GOT3 (cell line): ENCODE data around the gene SSU72.
"Not testable (repeated sequence)": the region's sequence is repeated elsewhere in the genome, so short reads cannot be mapped to it uniquely, and the experiment has no call there.

Experiments
- DNase-seq: peaks from one replicate; lab custom pipeline; 2025; ENCODE audit warnings: mixed read lengths; lab: John Stamatoyannopoulos, UW

SSU72 gene

GRCh38 chr1:1595341-1595740 is 20.7 kb upstream of the SSU72 start:
- not testable (repeated sequence) for DNase-seq

DNA sequence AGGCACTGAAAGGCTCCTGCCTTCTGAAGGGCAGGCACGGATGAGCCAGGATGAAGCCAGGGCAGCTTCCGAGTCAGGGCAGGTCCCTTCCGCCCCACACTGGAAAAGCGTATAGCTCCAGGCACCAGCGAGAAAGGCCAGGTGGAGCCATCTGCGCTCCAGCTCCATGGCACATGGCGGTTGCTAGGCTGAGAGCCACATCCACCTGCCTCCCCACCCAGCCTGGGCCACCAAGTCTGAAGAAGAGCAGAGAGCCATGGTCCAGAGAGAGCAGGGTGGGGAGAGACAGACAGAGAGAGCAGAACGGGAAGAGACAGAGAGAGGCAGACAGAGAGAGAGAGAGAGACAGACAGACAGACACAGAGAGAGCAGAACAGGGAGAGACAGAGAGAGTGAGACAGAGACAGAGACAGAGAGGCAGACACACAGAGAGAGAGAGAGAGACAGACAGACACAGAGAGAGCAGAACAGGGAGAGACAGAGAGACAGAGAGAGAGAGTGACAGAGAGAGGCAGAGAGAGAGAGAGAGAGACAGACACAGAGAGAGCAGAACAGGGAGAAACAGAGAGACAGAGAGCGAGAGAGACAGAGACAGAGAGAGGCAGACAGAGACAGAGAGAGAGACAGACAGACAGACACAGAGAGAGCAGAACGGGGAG is 20.1 kb upstream of the SSU72 start:
- DNase-seq, result no peak

DNA sequence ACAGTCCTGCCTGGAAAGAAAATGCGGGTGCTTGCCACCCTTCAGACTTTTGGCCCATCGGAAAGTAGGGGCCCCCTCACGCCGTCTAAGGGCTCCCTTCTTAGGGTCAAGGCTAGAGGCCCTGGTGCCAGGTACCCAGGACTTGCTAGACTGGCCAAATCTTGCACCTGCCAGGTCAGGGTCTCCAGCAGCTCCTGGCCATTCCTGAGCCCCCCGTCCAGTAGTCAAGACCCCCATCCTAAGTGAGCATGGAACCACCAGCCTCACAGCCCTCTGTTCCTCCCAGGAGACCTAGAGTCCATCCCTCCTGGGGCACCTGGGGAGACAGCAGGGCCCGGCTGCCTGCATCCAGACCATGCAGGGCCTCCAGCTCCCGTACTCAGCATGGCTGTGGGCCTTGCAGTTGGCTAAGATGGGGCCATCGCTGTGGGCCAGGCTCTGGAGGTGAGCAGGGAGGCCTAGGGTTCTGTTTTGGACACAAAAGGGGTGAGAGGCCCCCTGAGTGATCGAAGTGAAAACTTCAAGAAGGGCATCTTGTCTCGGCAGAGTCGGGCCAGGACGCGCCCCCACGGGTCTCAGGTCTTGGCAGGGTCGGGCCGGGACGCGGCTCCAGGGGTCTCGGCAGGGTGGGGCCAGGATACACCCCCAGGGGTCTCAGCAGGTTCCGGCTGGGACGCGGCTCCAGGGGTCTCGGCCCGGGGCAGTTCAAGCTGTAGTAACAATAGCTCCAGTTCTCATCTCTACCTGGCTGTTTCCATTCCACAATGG is 19.4 kb upstream of the SSU72 start:
- no peak for DNase-seq

DNA sequence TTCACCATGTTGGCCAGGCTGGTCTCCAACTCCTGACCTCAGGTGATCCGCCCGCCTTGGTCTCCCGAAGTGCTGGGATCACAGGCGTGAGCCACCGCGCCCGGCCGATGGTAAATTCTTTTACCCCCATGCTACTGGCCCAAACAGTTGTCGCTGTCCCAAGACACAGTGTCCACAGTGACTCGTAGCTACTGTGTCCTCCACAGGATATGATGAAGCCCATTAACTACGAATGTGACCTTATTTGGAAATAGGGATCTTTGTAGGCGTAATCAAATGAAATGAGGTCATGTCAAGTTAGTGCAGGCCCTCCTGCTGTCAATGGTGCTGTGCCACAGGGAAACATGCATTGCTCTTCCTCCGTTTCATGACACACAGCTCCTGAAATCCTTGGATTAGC is 16.8 kb upstream of the SSU72 start:
- DNase-seq, result no peak

DNA sequence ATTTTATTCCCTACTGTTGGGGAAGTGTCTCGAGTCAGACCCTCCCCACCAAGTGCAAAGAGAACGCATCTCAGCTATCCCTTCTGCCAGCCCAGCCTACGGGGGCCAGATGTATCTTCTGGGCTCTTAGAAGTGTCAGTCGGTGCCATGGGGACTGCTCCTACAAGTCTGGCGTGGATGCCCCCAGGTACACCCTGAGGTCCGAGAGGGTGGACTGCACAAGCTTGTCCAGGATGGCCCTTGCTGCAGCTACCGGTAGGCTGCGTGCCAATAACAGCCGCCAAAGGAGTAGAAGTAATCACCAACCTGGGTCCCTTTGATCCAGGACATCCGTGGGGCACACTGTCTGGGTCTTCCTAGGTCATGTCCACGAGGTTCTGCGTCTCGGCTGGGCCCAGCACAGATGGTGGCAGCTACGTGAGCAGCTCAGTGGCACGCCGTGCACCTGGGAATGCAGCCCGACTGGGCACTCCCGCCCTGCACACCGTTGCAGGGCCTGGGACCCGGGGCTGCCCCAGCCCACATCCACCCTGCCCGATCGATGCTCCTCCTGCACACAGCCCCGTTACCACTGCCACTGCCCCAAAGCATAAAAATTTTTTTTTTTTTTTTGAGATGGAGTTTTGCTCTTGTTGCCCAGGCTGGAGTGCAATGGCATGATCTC is 8.8 kb upstream of the SSU72 start:
- DNase-seq, result no peak

GRCh38 chr1:1582585-1583346 is 8.1 kb upstream of the SSU72 start:
- no peak for DNase-seq

GRCh38 chr1:1578371-1578940 is 3.8 kb upstream of the SSU72 start:
- DNase-seq, result no peak

GRCh38 chr1:1577367-1578011 is 2.8 kb upstream of the SSU72 start:
- no peak for DNase-seq

DNA sequence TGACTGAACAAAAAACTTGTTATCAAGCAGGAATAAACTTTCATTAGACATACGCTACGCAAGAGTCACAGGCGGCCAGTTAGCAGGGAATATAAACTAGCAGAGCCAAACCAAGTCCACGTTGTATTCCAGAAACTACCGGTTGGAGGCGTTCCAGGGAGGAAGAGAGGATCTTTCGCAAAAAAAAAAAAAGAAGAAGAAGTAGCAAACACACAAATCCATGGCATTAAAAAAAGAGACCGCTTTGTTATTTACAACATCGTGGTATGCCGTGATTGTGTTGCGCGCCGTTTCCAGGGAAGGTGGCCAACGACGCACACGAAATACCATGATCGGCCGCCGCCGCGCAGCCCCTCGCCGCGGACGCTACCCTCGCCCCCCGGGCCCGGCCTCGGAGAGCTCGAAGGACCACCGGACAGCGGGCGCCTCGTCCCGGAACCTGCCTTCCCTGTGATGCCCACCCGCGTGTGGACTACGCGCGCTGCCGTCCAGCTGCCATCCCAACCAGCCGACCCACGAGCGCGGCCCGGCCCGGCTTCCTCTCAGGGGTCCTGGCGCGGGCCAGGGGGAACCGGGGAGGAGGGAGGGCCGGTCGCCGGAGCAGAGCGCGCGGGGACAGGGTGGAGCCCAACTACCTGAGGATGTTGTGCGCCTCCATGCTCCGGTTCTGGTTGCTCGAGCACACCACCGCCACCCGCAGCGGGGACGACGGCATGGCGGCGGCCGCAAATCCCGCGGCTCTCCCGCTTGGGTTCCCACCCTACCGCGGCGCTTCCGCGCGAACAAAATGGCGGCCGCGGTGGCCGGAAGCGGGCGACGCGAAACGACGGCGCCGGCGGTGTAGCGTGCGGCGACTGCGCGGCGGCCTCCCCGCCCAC is 581 bp downstream of the SSU72 start:
- DNase-seq, result no peak

DNA sequence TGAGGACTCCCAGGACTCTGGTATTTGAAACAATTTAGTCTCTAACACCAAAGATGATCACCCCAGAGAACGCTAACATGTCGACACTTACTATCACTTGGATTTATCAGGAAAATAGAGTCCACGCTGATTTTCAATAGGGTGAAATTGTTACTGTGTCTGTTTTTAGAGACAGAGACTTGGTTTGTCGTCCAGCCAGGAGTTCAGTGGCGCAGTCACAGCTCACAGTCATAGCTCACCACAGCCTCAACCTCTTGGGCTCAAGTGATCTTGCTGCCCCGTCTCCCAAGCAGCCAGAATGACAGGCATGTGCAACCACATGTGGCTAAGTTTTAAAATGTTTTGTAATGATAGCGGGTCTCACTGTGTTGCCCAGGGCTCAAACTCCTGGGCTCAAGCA is 5.3 kb downstream of the SSU72 start:
- no peak for DNase-seq

DNA sequence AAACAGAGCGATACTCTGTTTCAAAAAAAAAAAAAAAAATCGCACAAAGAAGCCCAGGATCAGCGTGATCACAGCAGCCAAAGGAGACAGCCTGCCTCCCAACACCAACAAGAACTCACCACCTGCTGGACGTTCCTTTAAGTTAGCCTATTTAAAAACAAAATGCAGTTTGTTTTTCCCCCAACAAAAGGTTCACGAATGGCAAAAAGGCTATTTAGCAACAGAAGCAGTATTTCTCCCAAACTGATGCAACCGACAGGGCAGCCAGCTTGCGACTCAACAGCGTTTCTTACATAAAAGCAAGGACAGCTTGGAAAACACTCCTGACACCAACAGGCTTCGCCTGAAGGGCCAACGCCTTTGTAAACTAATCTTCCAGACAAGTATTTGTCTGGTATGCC is 6.8 kb downstream of the SSU72 start:
- no peak for DNase-seq

- DNase-seq, result no peak
These were observed 7.3 kb downstream of the SSU72 start for GRCh38 chr1:1567152-1567875.

DNA sequence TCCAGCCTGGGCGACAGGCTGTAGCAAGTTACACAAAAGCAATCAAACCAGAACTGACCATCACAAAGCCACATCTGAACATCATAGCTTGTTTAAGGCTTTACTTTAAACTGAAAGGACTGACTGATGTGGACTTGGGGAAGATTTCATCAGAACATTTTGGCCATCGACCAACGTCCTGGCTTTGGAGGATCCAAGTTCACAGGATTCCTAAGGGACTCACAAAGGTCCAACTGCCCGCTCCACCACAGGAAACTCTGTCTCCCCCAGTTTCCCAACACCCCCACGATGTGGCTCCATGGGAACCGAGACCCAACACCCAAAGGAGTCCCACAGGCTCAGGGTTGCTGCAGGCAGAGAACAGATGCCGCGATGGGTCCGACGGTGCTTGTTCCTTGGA is 9.3 kb downstream of the SSU72 start:
- DNase-seq, result no peak

GRCh38 chr1:1564268-1564667 is 10.4 kb downstream of the SSU72 start:
- no peak for DNase-seq

GRCh38 chr1:1563688-1564087 is 11.0 kb downstream of the SSU72 start:
- no peak for DNase-seq

DNA sequence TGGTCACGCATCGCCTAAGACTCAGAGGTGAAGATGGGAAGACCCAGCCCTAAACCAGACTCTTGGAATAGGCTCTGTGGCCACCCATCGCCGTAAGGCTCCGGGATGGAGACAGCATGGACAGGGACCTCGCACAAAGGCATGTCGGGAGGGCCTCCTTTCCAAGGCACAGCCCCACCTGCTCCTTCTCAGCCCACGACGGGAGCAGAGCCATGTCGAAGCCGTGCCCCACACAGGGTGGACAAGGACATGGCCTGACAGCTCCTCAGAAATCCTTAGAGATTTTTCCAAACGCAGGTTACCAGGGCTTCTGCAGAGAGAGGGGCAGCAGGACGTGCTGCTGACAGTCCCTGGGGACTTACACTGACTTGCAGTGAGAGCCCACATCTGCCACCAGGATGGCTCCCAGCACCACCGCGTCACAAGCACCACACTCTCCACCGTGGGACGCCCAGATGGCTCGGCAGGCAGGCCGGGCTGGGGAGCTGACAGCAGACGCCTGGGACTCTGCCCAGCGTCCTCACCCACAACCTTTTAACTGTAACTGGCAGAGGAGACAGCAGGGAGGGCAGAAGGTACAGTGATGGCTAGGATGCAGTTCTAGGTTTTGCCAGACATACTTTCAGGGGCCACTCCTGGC is 12.0 kb downstream of the SSU72 start:
- no peak for DNase-seq

- no peak for DNase-seq
These were observed 12.7 kb downstream of the SSU72 start for GRCh38 chr1:1561801-1562470.

DNA sequence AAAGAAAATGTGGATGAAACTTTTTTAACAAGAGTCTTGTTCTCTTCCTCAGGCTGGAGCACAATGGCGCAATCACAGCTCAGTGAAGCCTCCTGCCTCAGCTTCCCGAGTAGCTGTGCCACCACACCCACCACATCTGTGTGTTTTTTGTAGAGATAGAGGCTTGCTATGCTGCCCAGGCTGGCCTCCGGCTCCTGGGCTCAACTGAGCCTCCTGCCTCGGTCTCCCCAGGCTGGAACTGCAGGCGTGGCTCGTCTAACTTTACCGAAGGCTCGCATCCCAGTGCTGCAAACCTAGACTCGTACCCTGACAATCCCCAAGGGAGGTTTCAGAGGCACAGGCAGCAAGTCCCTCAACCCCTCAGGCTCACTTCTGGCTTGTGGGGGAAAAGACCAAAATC is 14.5 kb downstream of the SSU72 start:
- DNase-seq, result no peak

DNA sequence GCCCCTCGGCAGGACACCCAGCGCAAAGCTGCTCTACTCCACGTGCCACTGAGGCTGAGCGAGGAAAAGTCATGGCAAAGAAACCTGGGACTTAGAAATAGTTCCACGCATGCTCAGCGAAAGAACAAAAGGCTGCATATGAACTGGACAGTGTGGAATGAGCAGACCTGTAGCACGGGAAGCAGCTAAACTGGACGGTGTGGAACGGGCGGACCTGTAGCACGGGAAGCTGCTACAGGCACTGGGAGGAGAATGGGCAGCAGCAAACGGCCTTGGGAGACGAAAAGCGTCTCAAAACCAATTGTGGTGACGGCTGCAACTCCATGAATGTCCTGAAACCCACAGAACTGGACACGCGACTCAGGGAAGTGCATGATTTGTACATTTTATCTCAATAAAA is 15.6 kb downstream of the SSU72 start:
- DNase-seq, result no peak
